Hepatocyte (in vitro differentiated cells): Measurements from ENCODE around the gene FCHSD2. TPM values are rescaled to one million over a fixed set of nuclear protein-coding genes. Genes with fewer than 3 reads are reported as not detected.

Experiments
- DNase-seq: peaks from one replicate; pipeline ENCODE4 v3.0.0-alpha.2; 2016; ENCODE audit warnings: low spot score
- H2AFZ ChIP-seq: fragments of 200-600 bp; sonication (generic); 2 replicates; pipeline ENCODE4 v1.6.0; 2016; ENCODE audit warnings: antibody characterized with exemption, mild to moderate bottlenecking
- H3K27ac ChIP-seq: fragments of 200-600 bp; sonication (generic); 2 replicates; pipeline ENCODE4 v1.5.1; 2016; ENCODE audit warnings: mild to moderate bottlenecking
- H3K27me3 ChIP-seq: fragments of 200-600 bp; sonication (generic); 2 replicates; pipeline ENCODE4 v1.6.1; 2016
- H3K36me3 ChIP-seq: fragments of 200-600 bp; sonication (generic); replicated peaks from 2 replicates; pipeline ENCODE4 v1.5.1; 2016; ENCODE audit warnings: low read depth; ENCODE audit not compliant: insufficient read depth
- H3K4me1 ChIP-seq: fragments of 200-600 bp; sonication (generic); 2 replicates; pipeline ENCODE4 v1.5.1; 2016; ENCODE audit warnings: mild to moderate bottlenecking, moderate library complexity; ENCODE audit not compliant: insufficient read depth
- H3K4me2 ChIP-seq: fragments of 200-600 bp; sonication (generic); 2 replicates; pipeline ENCODE4 v1.6.0; 2016
- H3K4me3 ChIP-seq: fragments of 200-600 bp; sonication (generic); 2 replicates; pipeline ENCODE4 v1.5.1; 2016; ENCODE audit warnings: mild to moderate bottlenecking
- H3K79me2 ChIP-seq: fragments of 200-600 bp; sonication (generic); 2 replicates; pipeline ENCODE4 v1.6.0; 2017; ENCODE audit warnings: mild to moderate bottlenecking
- H3K9me2 ChIP-seq: fragments of 200-600 bp; sonication (generic); replicated peaks from 2 replicates; pipeline ENCODE4 v1.6.0; 2017; ENCODE audit warnings: mild to moderate bottlenecking; ENCODE audit not compliant: insufficient read depth
- H3K9me3 ChIP-seq: fragments of 200-600 bp; sonication (generic); 2 replicates; pipeline ENCODE4 v1.5.1; 2016; ENCODE audit warnings: low read depth, mild to moderate bottlenecking
- H4K20me1 ChIP-seq: fragments of 200-600 bp; sonication (generic); 2 replicates; pipeline ENCODE4 v1.6.0; 2016; ENCODE audit warnings: mild to moderate bottlenecking; ENCODE audit not compliant: insufficient read depth, poor library complexity, severe bottlenecking
- EZH2 ChIP-seq: fragments of 200-600 bp; sonication (generic); IDR thresholded peaks from 2 replicates; pipeline ENCODE4 v1.6.1; 2016; ENCODE audit warnings: antibody characterized with exemption, mild to moderate bottlenecking, borderline replicate concordance
- EZH2phosphoT487 ChIP-seq: fragments of 200-600 bp; sonication (generic); IDR thresholded peaks from one replicate; pipeline ENCODE4 v1.6.1; 2018; ENCODE audit warnings: antibody characterized with exemption, mild to moderate bottlenecking, low read depth, moderate library complexity; ENCODE audit not compliant: unreplicated experiment, severe bottlenecking
- WGBS: methylation state at CpG from one replicate; pipeline ENCODE4 v1.1.6; 2016; ENCODE audit warnings: low lambda C conversion rate; ENCODE audit errors: missing lambda C conversion rate; 5-methylcytosine and 5-hydroxymethylcytosine counted together
- polyA plus RNA-seq: library from polyadenylated mRNA; unstranded; fragments of >200 nt; fragmentation: Nextera tagmentation; extraction: Ambion mirVana; gene quantifications from 2 replicates; pipeline ENCODE4 v1.2.1, GENCODE V29; 2016
- total RNA-seq: library from RNA; depleted of rRNA; stranded (reverse); fragments of >200 nt; gene quantifications from 2 replicates; pipeline ENCODE4 v1.2.3, GENCODE V29; 2014
- TF ChIP-seq, protein P1 (sequence below): fragments of 200-600 bp; sonication (generic); IDR thresholded peaks from 2 replicates; pipeline ENCODE4 v1.5.1; 2016; ENCODE audit warnings: antibody characterized with exemption, mild to moderate bottlenecking; ENCODE audit not compliant: poor library complexity

The FCHSD2 gene
- total and polyA plus RNA-seq, 2 experiments from 2014 or later: 9.1 to 13.1 TPM

DNA sequence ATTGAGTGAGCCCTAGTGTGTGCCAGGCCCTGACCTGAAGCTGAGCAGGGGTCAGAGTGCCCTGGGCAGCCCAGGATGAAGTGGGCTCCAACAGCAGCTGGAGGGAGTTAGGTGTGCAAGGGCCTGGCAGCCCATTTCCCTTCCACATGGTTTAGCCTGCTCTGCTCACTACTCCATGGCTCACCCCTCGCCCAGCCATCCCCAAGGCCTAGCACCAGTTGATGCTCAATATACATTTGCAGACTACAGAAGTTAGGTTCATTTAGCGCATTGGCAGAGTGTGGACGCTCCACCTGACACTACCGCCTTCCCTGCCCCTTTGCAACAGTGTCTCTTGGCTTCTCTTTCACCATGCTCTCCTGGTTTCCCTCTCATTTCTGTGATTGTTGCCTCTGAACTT, 324.2 kb downstream of the FCHSD2 start:
- H3K4me2 ChIP-seq: no peak overlapping the region
- no peaks in the 10 kb centered on the region for H3K9me3 ChIP-seq
- H3K79me2 ChIP-seq: peaks cover 17% of the 10 kb centered on the region
- DNase-seq: no peak
- no peak overlapping the region for H3K4me3 ChIP-seq
- 100% methylated on average over 4 of the region's 4 CpGs for WGBS
- no peak for TF ChIP-seq EZH2phosphoT487
- TF ChIP-seq, protein P1, sequence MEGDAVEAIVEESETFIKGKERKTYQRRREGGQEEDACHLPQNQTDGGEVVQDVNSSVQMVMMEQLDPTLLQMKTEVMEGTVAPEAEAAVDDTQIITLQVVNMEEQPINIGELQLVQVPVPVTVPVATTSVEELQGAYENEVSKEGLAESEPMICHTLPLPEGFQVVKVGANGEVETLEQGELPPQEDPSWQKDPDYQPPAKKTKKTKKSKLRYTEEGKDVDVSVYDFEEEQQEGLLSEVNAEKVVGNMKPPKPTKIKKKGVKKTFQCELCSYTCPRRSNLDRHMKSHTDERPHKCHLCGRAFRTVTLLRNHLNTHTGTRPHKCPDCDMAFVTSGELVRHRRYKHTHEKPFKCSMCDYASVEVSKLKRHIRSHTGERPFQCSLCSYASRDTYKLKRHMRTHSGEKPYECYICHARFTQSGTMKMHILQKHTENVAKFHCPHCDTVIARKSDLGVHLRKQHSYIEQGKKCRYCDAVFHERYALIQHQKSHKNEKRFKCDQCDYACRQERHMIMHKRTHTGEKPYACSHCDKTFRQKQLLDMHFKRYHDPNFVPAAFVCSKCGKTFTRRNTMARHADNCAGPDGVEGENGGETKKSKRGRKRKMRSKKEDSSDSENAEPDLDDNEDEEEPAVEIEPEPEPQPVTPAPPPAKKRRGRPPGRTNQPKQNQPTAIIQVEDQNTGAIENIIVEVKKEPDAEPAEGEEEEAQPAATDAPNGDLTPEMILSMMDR: no peak
- no peak for TF ChIP-seq EZH2
- H3K4me1 ChIP-seq: peaks cover 28% of the 10 kb centered on the region
- H4K20me1 ChIP-seq: no peaks in the 10 kb centered on the region
- H2AFZ ChIP-seq: no peak overlapping the region
- no peaks in the 10 kb centered on the region for H3K36me3 ChIP-seq
- no peak overlapping the region for H3K27ac ChIP-seq
- H3K27me3 ChIP-seq: no peaks in the 10 kb centered on the region
- H3K9me2 ChIP-seq: no peaks in the 10 kb centered on the region

DNA sequence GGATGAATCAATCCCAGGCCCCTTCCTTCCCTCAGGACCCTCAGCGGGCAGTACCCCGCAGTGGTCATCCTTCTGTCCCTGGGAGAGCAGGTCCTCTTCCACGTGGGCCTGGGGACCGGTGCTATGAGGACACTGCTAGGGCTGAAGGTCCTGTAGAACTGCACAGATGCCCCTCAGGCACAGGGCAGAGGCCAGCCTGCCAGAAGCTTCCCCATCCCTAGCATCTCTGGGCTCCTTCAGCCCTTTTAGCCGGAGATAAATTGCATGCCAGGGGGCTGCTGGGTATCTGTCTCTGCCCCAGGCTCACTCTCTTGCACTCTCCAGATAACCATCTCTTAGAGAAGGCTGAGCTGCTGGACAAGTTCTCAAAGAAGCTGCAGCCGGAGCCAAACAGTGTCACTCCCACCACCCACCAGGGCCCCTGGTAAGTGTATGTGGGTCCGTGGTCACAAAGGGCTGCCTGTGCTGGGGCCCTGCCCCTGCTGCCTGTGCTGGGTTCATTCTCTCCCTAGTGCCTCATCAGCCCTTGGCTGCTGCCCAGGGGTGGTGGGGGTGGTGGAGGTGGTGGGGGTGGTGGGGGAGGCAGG, 325.6 kb downstream of the FCHSD2 start:
- 81% methylated on average over 7 of the region's 7 CpGs for WGBS
- Histone ChIP-seq H3K79me2 (peaks cover 31% of the 10 kb centered on the region), H2AFZ (no peak overlapping the region), H3K36me3 (no peaks in the 10 kb centered on the region), H3K27ac (no peak overlapping the region), H3K27me3 (no peaks in the 10 kb centered on the region), H3K4me2 (no peak overlapping the region), H3K9me2 (no peaks in the 10 kb centered on the region), H3K4me1 (peaks cover 35% of the 10 kb centered on the region), H3K9me3 (no peaks in the 10 kb centered on the region), H3K4me3 (no peak overlapping the region), H4K20me1 (no peaks in the 10 kb centered on the region)
- TF ChIP-seq EZH2phosphoT487: no peak
- TF ChIP-seq, protein P1: no peak
- no peak for TF ChIP-seq EZH2
- DNase-seq: no peak

DNA sequence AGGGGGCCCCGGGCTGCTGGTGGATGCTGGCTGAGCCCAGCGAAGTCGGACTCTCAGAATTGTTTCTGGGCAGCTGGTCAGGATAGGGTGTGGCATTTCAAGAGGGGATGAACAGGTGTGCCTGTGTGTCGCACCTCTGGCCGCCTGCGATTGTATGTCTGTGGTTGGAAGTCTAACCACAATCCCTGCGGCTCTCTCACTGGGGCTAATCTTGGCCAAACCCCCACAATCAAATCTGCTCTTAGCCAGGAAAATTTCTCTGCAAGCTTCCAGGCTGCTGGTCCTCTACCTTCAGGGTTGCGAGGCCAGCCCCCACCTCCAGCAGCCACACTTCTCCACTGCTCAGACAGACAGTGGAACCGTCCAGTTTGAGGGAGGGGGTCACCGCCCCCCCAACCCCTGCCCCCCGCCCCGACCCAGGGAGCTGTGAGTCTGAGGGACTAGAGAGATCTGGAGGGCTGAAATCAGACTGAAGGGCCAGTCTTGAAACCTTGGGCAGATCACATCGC, 327.0 kb downstream of the FCHSD2 start:
- peaks cover 33% of the 10 kb centered on the region for H3K79me2 ChIP-seq
- peak overlapping the region; percentile 99 for H3K4me2 ChIP-seq
- DNase-seq: no peak
- no peaks in the 10 kb centered on the region for H3K9me2 ChIP-seq
- H3K4me1 ChIP-seq: peaks cover 28% of the 10 kb centered on the region
- H3K36me3 ChIP-seq: no peaks in the 10 kb centered on the region
- H3K27me3 ChIP-seq: no peaks in the 10 kb centered on the region
- no peak for TF ChIP-seq EZH2
- TF ChIP-seq, protein P1: no peak
- H4K20me1 ChIP-seq: no peaks in the 10 kb centered on the region
- 48% methylated on average over 13 of the region's 13 CpGs for WGBS
- H3K9me3 ChIP-seq: no peaks in the 10 kb centered on the region
- H3K4me3 ChIP-seq: peak overlapping the region; percentile 98
- H2AFZ ChIP-seq: peak overlapping the region; percentile 95
- peak overlapping the region; percentile 99 for H3K27ac ChIP-seq
